GM20000 (cell line): ENCODE data around the gene CROCC2.

Experiments
- DNase-seq: peaks from one replicate; pipeline ENCODE4 v3.0.0; 2012; ENCODE audit warnings: low spot score
- CTCF ChIP-seq: IDR thresholded peaks from 2 replicates; pipeline ENCODE4 v1.5.1; 2012; ENCODE audit warnings: mild to moderate bottlenecking, control low read depth; ENCODE audit errors: extremely low read depth, missing control alignments

CROCC2 gene

GRCh38 chr2:240868286-240869108, 37.6 kb upstream of the CROCC2 start, which contains the start of gene AGXT:
Gene AGXT (plus strand): TSS chr2:240868824. CDS start chr2:240868866, 42 bp downstream.
- DNase-seq: no peak

GRCh38 chr2:240869109-240869955, 36.8 kb upstream of the CROCC2 start:
- no peak for DNase-seq
- no peak for TF ChIP-seq CTCF

More at GRCh38 chr2:240868286-240869108, 37.6 kb upstream of the CROCC2 start, which contains the start of gene AGXT:
- TF ChIP-seq CTCF: no peak

GRCh38 chr2:240869956-240870875, 35.9 kb upstream of the CROCC2 start:
- DNase-seq: no peak
- no peak for TF ChIP-seq CTCF

GRCh38 chr2:240871071-240871958, 34.8 kb upstream of the CROCC2 start:
- no peak for DNase-seq
- no peak for TF ChIP-seq CTCF

GRCh38 chr2:240872317-240873097, 33.6 kb upstream of the CROCC2 start:
- DNase-seq: no peak
- no peak for TF ChIP-seq CTCF
